Fibroblast of mammary gland (primary cell): ENCODE measurements around the gene NFIB.

ENCODE experiments used
- DNase-seq: peaks from one replicate; pipeline ENCODE4 v3.0.0-alpha.2; 2010; ENCODE audit warnings: low read depth
- H3K4me3 ChIP-seq: 2 replicates; pipeline ENCODE4 v1.5.1; 2011; ENCODE audit warnings: low read depth, mild to moderate bottlenecking, low read length, moderate library complexity; ENCODE audit not compliant: control insufficient read depth
- CTCF ChIP-seq: conservative IDR thresholded peaks from 2 replicates; pipeline ENCODE4 v1.5.1; 2011; ENCODE audit warnings: low read depth, low read length, inconsistent platforms; ENCODE audit not compliant: control insufficient read depth, insufficient read depth

Gene NFIB

DNA sequence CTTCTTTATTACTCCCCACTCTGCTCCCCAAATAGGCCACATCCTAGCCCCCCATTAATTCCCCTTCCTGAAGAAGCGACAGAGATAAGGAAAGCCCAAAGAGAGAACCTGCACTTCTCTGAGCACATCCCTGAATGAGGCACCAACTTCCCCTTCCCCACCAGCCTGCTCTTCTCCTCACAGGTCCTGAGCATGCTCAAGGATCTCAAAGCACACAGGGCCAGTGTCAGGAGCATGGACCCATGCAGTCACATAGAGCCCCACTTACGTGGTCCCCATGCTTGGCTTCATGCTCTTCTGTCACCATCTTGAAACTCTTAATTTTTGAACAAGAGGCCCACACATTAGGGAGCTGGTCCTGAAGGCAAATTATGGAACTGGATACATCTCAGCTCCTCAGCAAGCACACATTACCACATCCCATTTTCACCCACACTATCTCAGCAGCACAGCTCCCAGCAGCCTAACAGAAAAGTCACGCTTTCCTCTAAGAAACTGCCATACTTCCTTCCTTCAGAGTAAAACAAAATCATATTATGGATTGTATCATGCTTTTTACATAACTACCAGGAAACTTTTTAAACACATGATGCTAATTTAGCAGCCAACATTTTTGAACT lies 99.8 kb downstream of the NFIB start:
- no peak overlapping the region for H3K4me3 ChIP-seq
- TF ChIP-seq CTCF: no peak
- no peak for DNase-seq

DNA sequence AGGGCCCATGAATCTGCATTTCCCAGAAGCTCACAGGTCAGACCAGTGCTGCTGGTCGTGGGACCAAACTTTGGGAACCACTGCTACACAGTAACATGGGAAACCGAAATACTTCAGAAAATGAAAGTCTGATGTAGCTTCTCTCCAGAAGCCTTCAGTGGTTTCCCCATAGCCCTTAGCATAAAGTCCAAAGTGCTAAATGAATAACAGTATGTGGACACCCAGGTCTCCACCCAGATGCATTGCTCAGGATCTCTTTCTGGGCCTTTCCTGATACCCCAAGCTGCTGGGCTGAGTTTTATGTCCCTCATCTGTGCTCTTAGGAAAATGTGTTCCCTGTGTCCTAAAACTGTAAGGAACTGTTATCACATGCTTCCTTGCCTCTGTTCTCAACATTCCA lies 100.4 kb downstream of the NFIB start:
- no peak overlapping the region for H3K4me3 ChIP-seq
- TF ChIP-seq CTCF: no peak
- no peak for DNase-seq

DNA sequence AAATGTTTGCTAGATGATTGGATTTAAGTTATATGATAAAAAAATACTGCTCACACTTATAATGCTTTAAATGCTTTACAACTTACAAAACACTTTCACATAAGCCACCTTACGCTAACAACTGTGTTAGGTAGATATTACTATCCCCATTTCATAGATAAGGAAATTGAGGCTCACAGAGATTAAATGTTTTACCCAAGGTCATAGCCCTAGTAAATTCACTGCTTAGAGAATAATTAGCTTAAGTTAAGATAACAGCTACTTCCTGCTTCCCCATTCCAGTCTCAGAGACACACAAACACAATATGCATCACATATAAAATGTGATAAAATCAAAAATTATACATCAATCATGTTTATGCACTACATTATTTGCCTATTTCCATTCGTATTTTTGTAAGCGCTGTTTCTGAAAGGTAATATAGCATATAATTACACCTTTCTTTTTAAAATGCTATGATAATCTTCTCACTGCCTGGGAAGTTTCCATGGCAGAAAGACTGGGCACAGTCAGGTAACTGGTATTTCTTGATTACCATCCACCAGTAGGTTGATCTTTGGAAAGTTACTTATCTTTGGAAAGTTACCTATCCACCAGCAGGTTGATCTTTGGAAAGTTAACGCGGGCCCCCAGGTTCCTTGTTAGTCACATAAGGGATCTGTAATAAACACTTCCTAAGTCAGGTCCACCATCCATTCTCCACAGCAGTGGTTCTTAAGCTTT lies 101.1 kb downstream of the NFIB start:
- H3K4me3 ChIP-seq: no peak overlapping the region
- no peak for TF ChIP-seq CTCF
- DNase-seq: no peak

- TF ChIP-seq CTCF: no peak
- peak; percentile 78 for DNase-seq
These were observed 101.9 kb downstream of the NFIB start for GRCh38 chr9:14212077-14212476.

GRCh38 chr9:14211564-14211963 lies 102.4 kb downstream of the NFIB start:
- no peak overlapping the region for H3K4me3 ChIP-seq

More at GRCh38 chr9:14212077-14212476, 101.9 kb downstream of the NFIB start:
- no peak overlapping the region for H3K4me3 ChIP-seq

GRCh38 chr9:14210428-14210827 lies 103.5 kb downstream of the NFIB start:
- no peak for TF ChIP-seq CTCF
- no peak for DNase-seq
- no peak overlapping the region for H3K4me3 ChIP-seq

More at GRCh38 chr9:14211564-14211963, 102.4 kb downstream of the NFIB start:
- TF ChIP-seq CTCF: no peak
- DNase-seq: no peak
